GM19463 (cell line): ENCODE data around the gene SDK1.

Experiments used
- ATAC-seq: cut with Tn5 transposase; IDR thresholded peaks from one replicate; pipeline ENCODE4 v1.9.1; 2021; ENCODE audit warnings: mild to moderate bottlenecking, moderate library complexity; ENCODE audit not compliant: unreplicated experiment

Gene SDK1

GRCh38 chr7:3969286-3969685, 668.2 kb downstream of the SDK1 start:
- no peak for ATAC-seq

GRCh38 chr7:3971323-3971722, 670.3 kb downstream of the SDK1 start:
- no peak for ATAC-seq

- no peak for ATAC-seq
These were observed 672.2 kb downstream of the SDK1 start for GRCh38 chr7:3973264-3973663.

- no peak for ATAC-seq
These were observed 673.3 kb downstream of the SDK1 start for GRCh38 chr7:3974329-3974728.

- ATAC-seq = no peak
These were observed 674.3 kb downstream of the SDK1 start for GRCh38 chr7:3975371-3975770.

- ATAC-seq = no peak
These were observed 676.3 kb downstream of the SDK1 start for GRCh38 chr7:3977391-3977790.

GRCh38 chr7:3978839-3979238, 677.8 kb downstream of the SDK1 start:
- no peak for ATAC-seq

GRCh38 chr7:3979611-3980299, 678.7 kb downstream of the SDK1 start:
- ATAC-seq = no peak

- ATAC-seq = no peak
These were observed 679.2 kb downstream of the SDK1 start for GRCh38 chr7:3980300-3980643.

- ATAC-seq = no peak
These were observed 680.2 kb downstream of the SDK1 start for GRCh38 chr7:3981281-3981680.

GRCh38 chr7:3984456-3984855, 683.4 kb downstream of the SDK1 start:
- no peak for ATAC-seq

GRCh38 chr7:3986927-3987326, 685.9 kb downstream of the SDK1 start:
- no peak for ATAC-seq

- no peak for ATAC-seq
These were observed 686.4 kb downstream of the SDK1 start for GRCh38 chr7:3987426-3987927.

GRCh38 chr7:3989723-3990122, 688.7 kb downstream of the SDK1 start:
- ATAC-seq = no peak

GRCh38 chr7:3991731-3992231, 690.7 kb downstream of the SDK1 start:
- ATAC-seq = no peak

- no peak for ATAC-seq
These were observed 691.8 kb downstream of the SDK1 start for GRCh38 chr7:3992841-3993240.

GRCh38 chr7:3994764-3995163, 693.7 kb downstream of the SDK1 start:
- ATAC-seq = no peak

GRCh38 chr7:3995187-3995586, 694.1 kb downstream of the SDK1 start:
- no peak for ATAC-seq

- ATAC-seq = no peak
These were observed 697.0 kb downstream of the SDK1 start for GRCh38 chr7:3998060-3998459.

GRCh38 chr7:4000139-4000538, 699.1 kb downstream of the SDK1 start:
- no peak for ATAC-seq

- ATAC-seq = no peak
These were observed 699.9 kb downstream of the SDK1 start for GRCh38 chr7:4000934-4001333.

GRCh38 chr7:4001742-4002141, 700.7 kb downstream of the SDK1 start:
- ATAC-seq = no peak

GRCh38 chr7:4003503-4003902, 702.5 kb downstream of the SDK1 start:
- no peak for ATAC-seq
